ELR (cell line): ENCODE measurements around the gene PPIF.

ENCODE experiments used
- DNase-seq: peaks from one replicate; pipeline ENCODE4 v3.0.0-alpha.2; 2015; ENCODE audit warnings: low read depth

PPIF gene

DNA sequence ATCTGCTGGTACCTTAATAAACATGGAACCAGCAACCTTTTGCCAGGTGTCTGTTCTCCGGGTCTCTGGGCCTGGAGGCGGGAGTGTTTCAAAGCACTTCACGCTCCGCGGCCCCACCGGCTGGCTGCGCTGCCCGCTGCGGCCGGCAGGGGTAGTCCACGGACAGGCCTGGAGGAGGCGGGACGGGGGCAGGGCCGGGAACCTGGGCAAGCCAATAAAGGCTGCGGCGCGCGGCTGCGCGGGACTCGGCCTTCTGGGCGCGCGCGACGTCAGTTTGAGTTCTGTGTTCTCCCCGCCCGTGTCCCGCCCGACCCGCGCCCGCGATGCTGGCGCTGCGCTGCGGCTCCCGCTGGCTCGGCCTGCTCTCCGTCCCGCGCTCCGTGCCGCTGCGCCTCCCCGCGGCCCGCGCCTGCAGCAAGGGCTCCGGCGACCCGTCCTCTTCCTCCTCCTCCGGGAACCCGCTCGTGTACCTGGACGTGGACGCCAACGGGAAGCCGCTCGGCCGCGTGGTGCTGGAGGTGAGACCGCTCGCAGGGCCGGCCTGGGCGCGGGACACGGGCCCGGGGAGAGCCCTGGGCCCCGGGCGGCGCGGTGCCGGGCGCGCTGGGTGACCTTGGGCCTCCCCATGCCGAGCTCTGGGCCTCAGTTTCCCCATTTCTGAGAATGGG is at the start of gene PPIF:
Gene PPIF, plus strand, starts transcription at position 244 of the 668 bp plus-strand sequence. Its CDS starts 80 bp downstream, at position 324.
- DNase-seq = peak; percentile 94

DNA sequence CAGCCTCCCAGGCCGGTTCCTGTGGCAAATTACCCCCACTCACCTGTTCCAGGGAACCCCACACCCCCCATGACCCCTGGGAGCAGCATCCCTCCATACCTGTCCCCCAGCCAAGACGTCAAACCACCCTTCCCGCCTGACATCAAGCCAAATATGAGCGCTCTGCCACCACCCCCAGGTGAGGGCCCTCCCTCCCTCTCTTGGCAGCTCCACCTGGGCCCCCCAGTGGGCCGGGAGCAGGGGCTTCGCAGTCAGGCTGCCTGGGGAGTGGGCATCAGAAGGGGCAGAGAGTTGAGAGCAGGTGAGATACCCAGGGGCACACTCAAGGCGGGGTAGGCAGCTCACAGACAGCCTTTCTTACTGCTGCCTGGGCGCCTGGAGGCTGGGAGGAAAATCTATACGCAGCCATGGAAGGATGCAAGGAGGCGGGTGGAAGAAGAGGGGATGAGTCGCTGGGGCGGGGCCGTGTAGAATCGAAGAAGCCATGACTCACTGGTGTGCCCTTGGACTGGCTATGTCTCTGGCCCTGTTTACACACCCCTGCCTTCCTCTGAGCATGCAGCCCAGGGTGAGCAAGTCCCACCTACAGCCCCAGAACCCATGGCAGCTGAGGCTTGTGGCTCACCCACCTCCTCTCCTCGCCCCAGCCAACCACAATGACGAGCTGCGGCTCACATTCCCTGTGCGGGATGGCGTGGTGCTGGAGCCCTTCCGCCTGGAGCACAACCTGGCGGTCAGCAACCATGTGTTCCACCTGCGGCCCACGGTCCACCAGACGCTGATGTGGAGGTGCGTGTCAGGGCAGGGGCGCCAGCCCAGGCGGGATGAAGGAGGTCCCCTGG is 48.6 kb upstream of the PPIF start:
- DNase-seq = peak; percentile 100

DNA sequence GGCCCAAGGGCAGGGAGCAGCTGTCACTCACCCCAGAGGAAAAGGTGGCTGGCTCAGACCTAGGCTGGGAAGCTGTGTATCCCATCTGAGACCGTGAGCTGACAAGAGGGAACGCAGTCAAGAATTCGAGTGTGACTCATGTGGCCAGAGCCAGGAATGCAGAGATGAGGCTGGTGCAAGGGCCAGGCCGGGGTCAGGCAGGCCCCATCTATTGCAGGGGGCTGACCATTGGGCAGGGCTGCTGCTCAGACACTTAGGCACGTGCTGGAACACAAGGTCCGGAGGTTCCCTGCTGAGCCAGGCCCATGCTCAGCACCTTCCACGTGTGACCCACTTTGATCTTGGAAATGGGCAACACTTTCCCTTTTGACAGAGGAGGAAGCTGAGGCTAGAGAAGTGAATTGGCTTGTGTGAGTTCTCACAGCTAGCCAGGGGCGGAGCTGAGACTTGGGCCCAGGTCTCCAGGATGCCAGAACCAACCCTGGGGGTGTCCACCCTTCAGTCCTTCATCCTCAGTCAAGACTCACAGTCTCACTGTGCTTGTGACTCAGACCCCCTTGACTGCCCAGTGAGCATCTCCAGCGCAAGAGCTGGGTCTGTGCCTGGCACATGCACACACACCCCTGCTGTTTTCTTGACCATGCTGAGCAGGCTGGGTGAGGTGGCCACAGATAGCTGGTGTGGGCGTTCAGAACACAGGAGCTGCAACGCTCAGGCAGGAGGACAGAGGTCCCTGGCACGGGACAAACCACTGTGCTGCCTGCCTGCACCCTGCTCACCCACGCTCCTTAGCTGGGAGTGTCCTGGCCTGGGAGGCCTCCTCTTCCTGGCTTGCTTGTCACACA is 47.6 kb upstream of the PPIF start:
- peak; percentile 98 for DNase-seq

DNA sequence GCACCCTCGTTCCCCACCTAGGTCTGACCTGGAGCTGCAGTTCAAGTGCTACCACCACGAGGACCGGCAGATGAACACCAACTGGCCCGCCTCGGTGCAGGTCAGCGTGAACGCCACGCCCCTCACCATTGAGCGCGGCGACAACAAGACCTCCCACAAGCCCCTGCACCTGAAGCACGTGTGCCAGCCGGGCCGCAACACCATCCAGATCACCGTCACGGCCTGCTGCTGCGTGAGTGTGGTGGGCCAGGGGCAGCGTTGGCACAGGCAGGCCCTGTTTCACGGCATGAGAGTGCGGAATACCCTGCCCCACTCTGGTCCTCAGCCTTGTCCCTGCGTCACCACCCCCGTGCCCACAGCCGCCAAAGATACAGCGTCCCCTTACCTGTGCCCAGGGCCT is 46.6 kb upstream of the PPIF start:
- DNase-seq = no peak

DNA sequence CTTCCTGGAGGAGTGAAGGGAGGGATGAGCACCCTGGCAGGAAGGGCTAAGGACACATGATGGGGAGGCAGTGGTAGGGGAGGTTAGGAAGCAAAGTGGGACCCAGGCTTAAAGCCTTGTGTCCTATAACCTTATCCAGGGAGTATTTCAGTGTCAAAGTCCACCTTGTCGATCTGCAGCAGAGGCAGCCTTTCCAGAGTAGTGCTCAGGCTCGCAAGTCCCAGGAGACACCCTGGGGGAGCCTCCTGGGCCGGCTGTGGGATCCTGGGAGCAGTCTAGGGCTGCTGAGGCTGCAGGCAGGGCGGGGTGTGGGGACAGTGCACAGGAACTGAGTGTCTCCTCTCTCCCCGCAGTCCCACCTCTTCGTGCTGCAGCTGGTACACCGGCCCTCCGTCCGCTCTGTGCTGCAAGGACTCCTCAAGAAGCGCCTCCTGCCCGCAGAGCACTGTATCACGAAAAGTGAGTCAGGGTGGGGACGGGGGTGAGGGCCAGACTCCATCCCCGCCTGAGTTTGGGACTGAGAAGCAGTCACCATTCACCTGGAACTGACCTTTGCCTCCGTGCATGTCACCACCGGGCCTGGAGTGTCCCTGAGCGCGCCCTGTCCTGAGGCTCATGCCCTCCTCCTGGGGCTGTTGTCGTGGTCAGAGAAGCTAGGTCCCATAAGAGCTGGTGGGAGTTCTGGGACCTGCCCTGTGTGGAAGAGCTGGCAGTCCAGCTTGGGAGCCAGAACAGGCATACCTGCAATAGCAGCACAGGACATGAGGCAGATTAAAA is 45.3 kb upstream of the PPIF start:
- DNase-seq = no peak

DNA sequence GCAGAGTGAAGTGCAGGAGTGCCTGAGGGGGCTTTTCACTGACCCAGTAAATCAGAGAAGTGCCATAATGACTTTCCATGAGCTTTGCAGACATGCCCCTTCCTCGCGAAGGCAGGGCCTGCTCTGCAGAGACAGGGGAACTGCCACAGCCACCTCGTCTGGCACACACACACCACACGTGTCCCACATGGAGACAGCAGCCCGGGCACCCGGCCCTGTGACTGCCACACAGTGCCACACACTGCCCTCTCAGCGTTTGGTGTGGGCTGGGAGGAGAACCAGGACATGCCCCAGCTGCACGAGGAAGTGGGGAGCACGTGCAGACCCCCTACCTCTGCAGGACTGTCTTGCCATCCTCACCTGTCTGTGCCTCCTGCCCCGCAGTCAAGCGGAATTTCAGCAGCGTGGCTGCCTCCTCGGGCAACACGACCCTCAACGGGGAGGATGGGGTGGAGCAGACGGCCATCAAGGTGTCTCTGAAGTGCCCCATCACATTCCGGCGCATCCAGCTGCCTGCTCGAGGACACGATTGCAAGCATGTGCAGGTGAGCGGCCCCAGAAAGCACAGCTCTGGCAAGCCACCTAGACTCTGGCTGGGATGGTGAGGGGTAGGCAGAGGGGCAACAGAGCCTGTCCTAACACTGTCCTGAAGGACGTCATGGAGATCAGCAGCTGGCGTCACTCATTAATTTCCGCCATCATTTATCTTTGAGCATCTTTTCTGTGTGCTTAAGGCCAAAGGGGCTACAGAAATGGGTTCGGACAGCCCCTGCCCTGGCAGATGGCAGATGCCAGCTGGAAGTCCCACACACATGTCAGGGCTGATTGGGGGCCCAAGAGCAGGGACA is 43.4 kb upstream of the PPIF start:
- DNase-seq = no peak

DNA sequence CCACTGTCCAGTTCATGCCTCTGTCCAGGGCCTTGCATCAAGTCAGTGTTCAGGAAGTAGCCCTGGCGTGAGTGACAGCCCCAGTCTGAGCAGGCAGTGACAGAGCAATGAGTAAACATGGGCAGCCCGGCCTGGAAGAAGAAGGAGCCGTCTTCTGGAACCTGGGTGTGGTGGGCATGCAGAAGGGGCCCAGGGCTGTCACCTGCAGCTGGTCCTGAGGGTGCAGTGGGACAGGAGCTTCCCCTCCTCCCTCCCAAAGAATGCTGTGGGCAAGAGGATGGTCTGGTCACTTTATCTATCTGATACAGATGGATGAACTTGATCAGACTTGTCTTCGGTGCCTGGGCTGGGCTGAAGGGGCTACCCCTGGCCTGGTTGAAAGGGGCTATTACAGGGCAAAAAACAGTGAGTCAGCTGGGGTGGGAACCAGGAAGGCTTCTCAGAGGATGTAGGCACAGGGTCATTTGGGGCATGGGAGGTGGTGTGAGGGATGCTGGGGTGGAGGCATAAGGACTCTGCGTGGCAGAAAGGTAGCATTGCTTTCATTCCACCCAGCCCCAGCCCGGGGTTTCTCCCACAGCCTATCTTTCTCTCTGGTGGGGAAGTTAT is 42.7 kb upstream of the PPIF start:
- DNase-seq = peak; percentile 49

DNA sequence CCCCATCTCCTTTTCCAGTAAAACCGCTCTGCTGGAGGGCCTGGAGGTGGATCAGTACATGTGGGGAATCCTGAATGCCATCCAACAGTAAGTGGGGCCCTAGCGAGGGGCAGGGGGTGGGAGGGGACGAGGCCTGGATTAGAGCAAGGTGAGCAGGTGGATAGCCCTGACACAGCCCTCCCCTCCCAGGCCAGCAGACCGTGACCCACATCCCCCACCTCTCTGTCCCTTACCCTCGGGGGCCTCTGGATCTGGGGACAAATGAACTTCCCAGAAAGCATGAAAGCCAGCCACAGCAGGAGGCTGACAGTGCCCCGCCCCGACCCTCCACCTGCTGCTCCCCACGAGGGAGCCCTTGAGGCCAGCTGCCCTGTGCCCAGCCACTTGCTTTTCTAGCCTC is 41.8 kb upstream of the PPIF start:
- DNase-seq = no peak

DNA sequence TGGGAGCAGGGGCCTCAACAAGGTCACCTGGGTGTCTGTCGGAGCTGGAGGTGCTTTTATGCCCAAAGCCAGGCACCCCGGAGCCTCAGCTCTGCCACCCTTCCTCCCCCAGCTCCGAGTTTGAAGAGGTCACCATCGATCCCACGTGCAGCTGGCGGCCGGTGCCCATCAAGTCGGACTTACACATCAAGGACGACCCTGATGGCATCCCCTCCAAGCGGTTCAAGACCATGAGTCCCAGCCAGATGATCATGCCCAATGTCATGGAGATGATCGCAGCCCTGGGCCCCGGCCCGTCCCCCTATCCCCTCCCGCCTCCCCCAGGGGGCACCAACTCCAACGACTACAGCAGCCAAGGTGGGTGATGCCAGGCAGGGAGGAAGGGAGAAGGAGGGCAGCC is 41.3 kb upstream of the PPIF start:
- no peak for DNase-seq

DNA sequence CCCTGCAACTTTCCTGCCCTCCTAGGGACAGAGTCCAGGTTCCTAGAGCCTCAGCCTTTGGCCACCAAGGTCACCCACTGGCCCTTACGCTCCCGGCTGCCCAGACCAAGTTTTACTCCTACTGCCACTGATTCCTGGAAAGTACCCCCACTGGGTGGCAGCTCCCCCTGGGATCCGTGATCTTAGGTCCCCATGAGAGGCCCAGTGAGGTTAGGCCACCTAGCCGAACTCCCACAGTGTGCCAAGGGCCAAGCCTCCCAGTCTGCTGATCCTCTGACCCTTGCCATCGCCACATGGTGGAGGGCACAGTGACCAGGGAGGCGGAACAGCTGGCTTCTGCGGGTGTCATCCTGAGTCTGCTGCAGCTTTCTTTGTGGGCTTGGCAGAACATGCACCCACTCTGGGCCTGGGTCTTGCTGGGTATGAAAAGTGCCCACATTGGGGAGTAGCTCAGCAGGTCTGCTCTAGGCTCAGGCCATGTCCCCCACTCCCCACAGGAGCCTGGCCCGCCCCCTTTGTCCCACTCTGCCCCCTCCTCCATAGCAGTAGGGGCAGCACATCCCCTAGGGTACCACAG is 40.5 kb upstream of the PPIF start:
- no peak for DNase-seq

DNA sequence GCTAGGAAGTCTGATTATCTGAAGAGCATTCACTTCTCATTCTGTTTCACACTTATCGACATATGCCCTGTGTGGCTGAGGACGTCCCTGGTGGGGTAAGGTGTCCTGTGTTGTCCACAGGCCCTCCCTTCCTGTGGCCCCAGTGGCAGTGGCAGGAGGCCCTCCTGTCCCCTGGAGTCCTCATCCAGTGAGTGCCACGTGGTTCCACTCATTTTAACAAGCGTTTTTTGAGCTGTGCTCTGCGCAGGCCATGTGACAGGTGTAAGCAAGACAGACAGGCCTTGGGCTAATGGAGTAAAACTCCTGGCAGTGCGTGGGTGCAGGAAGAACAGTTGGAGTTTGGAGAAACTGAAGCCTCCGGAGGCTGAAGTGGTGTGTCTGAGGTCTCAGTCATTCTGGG is 39.3 kb upstream of the PPIF start:
- DNase-seq = no peak

DNA sequence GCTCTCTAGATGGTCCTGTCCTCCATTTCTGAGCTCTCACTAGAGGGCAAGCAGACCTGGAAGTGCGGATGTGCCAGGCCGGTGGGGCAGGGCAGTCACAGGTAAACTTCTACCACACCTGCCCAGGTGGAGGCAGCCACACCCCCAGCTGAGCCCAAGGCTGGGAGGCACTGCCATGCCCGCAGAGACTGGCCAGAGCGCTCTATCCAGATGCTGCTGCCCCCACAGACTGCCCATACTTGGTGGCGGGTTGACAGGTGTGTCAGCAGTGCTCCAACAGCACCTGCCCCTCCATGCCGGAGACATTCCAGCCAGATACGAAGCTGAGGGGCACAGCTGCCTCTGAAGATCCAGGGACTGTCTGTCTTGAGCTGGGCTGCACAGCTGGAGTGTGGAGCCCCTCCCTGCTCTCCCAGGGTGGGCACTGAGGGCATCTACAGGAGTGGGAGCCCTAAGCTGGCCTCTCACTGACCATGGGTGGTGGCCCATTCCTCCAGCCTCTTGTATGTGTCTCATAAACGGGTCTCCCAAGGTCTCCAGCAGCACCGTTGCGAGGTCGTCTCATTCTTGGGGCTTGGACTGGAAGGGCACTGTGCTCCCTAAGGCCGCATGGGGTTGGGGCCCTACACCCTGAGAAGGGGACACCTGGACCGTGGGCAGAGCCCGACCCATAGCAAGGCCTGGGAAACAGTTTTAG is 38.2 kb upstream of the PPIF start:
- no peak for DNase-seq

DNA sequence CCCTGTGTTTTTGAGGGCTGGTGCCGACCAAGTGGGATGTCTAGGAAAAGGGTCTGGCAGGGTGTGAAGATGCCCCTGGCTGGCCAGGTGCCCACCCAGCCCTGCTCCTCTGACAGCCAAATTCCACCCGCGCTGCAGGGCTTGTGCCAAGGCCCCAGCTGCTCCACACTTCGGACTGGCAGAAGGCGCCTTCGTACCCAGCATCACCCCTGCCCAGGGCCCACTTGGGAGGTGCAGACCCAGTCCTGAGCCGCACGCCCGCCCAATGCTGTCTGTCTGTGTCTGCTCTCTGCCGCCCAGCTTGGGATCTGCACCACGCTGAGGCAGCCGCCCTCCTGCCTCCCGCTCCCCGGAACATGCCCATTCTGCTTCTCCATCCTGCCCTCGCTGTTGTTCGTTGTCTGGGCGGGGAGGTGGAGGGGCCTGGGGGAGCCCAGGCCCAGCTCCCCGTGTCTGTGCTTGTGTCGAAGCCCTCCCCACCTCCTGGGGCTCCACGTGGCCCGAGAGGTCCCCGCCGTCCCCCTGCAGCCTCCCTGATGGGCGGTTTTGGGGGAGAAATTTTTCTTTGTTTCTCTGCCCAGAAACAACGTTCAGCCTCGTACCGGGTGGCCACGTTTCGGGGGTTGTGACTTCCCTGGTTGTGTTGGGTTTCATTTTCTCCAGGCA is 36.9 kb upstream of the PPIF start:
- DNase-seq = no peak

DNA sequence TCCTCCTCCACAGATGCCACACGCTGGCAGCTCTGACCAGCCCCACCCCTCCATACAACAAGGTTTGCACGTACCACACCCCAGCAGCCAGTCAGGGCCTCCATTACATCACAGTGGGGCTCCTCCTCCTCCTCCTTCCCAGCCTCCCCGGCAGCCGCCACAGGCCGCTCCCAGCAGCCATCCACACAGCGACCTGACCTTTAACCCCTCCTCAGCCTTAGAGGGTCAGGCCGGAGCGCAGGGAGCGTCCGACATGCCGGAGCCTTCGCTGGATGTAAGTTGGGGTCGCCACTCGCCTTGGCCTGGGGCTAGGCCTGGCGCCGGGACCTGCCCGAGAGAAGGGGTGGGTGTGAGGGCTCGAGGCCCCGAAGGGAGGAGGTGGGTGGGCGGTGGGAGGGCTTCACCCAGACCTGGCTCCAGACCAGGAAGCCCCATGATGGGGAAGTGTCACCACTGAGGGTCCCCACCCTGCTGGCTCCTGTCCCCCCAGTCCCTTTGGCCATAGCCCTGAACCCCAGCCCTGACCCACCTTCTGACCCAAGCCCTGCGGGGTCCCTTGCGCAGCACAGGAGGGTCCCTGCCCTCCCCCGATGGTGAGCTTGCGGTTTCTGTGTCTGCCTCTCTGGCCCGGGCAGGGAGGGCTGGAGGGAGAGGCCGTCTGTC is 36.2 kb upstream of the PPIF start:
- no peak for DNase-seq

DNA sequence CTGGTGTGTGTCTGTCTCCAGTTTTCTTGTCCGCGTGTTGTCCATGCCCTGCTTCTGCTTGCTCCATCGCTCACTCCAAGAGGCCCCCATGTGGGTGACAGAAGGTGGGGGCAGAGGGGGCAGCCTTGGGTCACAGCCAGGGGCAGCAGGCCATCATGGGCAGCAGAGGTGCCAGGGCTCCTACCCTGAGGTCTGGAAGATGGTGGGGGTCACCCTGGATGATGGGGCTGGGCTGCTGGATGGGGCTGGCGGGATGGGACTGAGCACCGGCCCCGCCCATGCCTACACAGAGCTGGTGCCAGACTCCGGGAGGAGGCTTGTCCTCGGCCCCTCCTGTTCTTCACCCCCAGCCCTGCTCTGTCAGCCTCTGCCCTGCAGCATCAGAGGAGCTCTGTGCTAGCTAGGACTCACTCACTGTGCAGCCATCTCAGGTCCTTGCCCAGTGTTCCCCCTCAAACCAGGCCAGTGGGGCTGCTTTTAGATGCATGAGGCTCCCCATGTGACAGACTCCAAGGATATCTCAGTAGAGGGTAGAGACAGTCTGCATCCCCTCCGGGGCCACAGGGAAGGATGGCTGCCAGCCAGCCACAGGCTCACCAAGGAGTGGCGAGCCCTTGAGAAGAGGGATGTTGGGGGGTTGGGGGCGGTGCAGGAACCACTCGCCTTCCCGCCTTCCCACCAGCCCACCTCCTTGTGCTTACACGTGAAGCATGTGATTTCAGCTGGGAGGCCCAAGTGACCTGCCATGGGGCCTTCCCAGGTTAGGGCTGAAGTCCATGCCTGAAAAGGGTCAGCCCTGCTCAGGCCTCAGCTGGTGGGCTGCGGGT is 35.5 kb upstream of the PPIF start:
- DNase-seq = no peak

DNA sequence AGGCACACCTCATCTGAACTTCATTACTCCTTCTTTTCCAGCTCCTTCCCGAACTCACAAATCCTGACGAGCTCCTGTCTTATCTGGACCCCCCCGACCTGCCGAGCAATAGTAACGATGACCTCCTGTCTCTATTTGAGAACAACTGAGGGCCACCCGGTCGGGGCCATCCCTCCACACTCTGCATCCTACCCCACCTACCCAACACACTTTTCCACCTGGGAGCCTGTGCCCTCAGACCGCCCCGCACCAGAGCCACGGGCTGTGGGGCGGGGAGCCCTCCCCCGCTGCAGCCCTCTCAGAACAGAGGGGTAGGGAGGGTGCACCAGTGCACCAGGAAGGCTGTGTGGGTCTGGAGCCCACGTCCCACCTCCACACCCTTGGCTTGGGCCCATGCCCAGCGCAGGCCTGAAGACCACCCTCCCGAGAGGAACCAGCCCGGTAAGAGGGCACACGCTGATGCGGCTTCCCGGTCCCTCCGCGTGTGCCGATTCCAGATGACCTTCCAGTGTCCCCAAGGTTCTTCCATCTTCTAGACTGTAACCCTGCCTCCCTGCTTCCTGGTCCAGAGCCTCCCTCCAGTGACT is 34.6 kb upstream of the PPIF start:
- no peak for DNase-seq

DNA sequence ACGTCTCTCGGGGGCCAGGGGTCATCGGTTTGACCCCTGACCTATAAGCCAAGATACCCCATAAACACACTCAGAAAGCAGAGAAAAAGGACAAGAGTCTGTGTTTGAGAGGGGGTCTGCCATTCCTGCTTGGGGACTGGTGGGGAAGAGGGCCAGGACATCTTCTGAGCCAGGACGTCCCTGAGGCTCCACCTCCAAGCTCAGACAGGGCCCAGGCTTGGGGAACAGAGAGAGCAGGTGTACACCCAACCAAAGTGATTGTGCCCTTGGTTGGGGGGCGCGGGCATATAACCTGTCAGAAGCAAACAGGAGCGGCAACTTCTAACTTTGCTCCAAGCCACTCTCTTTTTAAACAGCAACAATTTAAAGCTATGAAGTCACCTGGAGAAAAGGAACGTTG is 33.9 kb upstream of the PPIF start:
- no peak for DNase-seq
